Mesothelial cell of epicardium (in vitro differentiated cells): ENCODE results near the gene MAS1. TPM values are rescaled to one million over a fixed set of nuclear protein-coding genes. Genes with fewer than 3 reads are reported as not detected.
"Not testable (repeated sequence)": the region's sequence is repeated elsewhere in the genome, so short reads cannot be mapped to it uniquely, and the experiment has no call there.

Experiments
- DNase-seq, 2 experiments: peaks; one replicate each; pipeline ENCODE4 v3.0.0; 2021; ENCODE audit warnings: low spot score in 2 of 2; ENCODE audit not compliant: unreplicated experiment in 2 of 2
- H3K27ac Mint-ChIP-seq: 2 replicates; pipeline ENCODE4 v1.8.0; 2021; ENCODE audit warnings: mixed read lengths
- H3K27me3 Mint-ChIP-seq: 2 replicates; pipeline ENCODE4 v1.8.0; 2021; ENCODE audit warnings: low read depth, mixed read lengths
- H3K36me3 Mint-ChIP-seq: 2 replicates; pipeline ENCODE4 v1.8.0; 2021; ENCODE audit warnings: mixed read lengths
- H3K4me1 Mint-ChIP-seq: 2 replicates; pipeline ENCODE4 v1.8.0; 2021; ENCODE audit warnings: mixed read lengths
- H3K4me3 Mint-ChIP-seq: 2 replicates; pipeline ENCODE4 v1.8.0; 2021; ENCODE audit warnings: mild to moderate bottlenecking, moderate library complexity, mixed read lengths
- H3K9me3 Mint-ChIP-seq: 2 replicates; pipeline ENCODE4 v1.8.0; 2021; ENCODE audit warnings: mixed read lengths
- total RNA-seq: library from RNA; stranded (reverse); gene quantifications from 3 replicates; pipeline ENCODE4 v1.2.1, GENCODE V29; 2021
- TF ChIP-seq, protein P1 (sequence below): fragments of 200-600 bp; sonication (generic); IDR thresholded peaks from one replicate; pipeline ENCODE4 v1.5.0; 2021; ENCODE audit warnings: antibody characterized with exemption; ENCODE audit not compliant: unreplicated experiment

The MAS1 gene
- total RNA-seq, 1 donor from 2014 or later: not detected

DNA sequence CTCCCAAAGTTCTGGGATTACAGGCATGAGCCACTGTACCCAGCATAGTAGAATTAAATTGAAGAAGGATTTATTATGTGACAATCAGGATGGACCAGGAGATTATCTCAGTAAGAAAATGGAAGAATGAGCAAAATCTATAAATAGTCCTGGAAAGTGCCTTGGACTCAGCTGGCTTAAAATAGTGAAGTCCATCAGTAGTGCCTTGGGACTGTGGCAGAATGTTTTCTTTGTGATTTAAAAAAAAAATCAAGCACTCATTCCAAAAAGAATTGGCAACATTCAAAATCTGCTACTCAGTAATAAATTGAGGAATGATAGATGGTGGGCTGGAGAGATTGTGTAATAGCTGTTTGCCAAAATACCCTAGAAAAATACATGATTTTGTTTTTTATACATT is 37.0 kb upstream of the MAS1 start:
- Mint-ChIP-seq H3K27ac (no peak overlapping the region), H3K36me3 (no peaks in the 10 kb centered on the region), H3K4me3 (no peak overlapping the region), H3K27me3 (peaks cover 30% of the 10 kb centered on the region), H3K9me3 (peaks cover 20% of the 10 kb centered on the region), H3K4me1 (peaks cover 2% of the 10 kb centered on the region)
- DNase-seq: no peak
- TF ChIP-seq, protein P1, sequence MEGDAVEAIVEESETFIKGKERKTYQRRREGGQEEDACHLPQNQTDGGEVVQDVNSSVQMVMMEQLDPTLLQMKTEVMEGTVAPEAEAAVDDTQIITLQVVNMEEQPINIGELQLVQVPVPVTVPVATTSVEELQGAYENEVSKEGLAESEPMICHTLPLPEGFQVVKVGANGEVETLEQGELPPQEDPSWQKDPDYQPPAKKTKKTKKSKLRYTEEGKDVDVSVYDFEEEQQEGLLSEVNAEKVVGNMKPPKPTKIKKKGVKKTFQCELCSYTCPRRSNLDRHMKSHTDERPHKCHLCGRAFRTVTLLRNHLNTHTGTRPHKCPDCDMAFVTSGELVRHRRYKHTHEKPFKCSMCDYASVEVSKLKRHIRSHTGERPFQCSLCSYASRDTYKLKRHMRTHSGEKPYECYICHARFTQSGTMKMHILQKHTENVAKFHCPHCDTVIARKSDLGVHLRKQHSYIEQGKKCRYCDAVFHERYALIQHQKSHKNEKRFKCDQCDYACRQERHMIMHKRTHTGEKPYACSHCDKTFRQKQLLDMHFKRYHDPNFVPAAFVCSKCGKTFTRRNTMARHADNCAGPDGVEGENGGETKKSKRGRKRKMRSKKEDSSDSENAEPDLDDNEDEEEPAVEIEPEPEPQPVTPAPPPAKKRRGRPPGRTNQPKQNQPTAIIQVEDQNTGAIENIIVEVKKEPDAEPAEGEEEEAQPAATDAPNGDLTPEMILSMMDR: no peak

DNA sequence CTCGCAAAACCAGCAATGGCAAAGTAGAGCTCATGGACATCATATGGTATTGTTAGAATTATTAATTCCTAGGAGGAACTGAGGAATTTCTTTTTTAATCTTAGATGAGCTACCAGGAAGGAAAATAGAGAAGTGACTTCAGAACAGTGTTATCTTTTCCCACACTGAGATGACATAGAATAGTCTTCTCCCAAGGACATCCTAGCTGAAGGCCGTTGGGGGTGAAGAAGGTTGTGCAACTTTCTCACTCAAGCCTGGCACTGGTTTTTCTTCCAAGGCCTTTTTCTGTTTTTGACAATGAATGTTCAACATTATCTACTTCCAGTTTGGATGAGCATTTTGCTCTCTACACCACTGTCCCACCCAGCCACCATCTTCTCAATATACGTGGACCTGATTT is 35.8 kb upstream of the MAS1 start:
- Mint-ChIP-seq H3K4me1 (peaks cover 2% of the 10 kb centered on the region), H3K36me3 (no peaks in the 10 kb centered on the region), H3K27me3 (peaks cover 30% of the 10 kb centered on the region), H3K9me3 (peaks cover 16% of the 10 kb centered on the region), H3K4me3 (no peak overlapping the region), H3K27ac (no peak overlapping the region)
- no peak for DNase-seq
- TF ChIP-seq, protein P1: no peak

DNA sequence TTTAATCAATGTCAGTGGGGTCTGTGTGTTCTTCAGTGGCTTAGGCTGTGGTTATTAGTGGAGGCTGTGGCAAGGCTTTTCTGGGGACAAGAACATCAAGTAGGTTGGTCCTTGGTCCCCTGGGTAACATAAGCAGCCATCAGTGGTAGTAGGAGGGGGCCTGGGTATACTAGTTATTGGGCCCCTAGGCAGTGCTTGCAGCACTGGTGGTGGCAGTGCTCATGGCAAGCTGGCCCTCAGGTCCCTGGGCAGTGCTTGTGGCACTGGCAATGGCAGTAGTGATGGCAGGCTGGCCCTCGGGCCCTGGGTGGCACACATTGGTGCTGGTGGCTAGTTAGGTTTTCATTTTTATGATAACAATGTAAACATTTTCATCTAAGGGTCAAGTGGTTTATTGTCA is 32.5 kb upstream of the MAS1 start:
- Mint-ChIP-seq H3K27me3 (peaks cover 41% of the 10 kb centered on the region), H3K27ac (no peak overlapping the region), H3K36me3 (no peaks in the 10 kb centered on the region), H3K4me3 (no peak overlapping the region), H3K9me3 (peaks cover 13% of the 10 kb centered on the region), H3K4me1 (no peaks in the 10 kb centered on the region)
- DNase-seq: no peak
- TF ChIP-seq, protein P1: no peak

DNA sequence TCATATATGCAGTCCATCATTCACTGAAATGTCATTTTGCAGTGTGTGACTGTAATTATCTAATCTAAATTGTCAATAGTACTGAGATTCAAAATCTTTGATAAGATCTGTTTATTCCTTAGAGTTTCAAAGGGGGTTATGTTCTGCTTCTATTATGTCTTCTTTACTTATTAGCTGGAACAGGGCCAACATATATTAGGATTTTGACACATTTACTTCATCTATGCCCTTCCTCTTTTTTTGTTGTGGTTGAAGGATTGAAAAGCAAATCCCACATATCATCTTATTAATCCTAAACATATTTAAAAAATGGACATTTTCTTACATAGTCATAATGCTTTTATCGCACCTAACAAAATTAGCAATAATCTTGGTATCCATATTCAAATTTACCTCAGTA is 30.3 kb upstream of the MAS1 start:
- peaks cover 13% of the 10 kb centered on the region for H3K9me3 Mint-ChIP-seq
- H3K36me3 Mint-ChIP-seq: no peaks in the 10 kb centered on the region
- H3K27me3 Mint-ChIP-seq: peaks cover 33% of the 10 kb centered on the region
- no peak overlapping the region for H3K27ac Mint-ChIP-seq
- TF ChIP-seq, protein P1: no peak
- no peak for DNase-seq
- no peaks in the 10 kb centered on the region for H3K4me1 Mint-ChIP-seq
- no peak overlapping the region for H3K4me3 Mint-ChIP-seq

DNA sequence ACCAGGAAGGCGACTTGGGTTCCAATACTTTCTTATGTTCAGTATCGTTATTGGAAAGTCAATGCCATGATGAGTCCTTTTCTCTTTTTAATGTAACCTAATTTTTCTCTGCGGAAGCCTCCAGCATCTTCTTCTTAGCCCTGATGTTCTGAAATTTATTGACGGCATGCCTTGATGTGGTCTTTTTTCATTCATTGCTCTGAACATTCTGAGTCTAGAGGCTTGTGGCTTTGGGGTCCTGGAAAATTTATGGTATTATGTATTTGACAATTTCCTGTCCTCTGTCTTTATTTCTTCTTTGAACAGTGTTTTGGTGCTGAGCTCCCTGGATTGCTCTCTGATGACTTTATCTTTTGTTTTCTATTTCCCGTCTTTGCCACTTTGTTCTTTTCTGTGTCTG is 28.7 kb upstream of the MAS1 start:
- H3K27me3 Mint-ChIP-seq: peaks cover 22% of the 10 kb centered on the region

DNA sequence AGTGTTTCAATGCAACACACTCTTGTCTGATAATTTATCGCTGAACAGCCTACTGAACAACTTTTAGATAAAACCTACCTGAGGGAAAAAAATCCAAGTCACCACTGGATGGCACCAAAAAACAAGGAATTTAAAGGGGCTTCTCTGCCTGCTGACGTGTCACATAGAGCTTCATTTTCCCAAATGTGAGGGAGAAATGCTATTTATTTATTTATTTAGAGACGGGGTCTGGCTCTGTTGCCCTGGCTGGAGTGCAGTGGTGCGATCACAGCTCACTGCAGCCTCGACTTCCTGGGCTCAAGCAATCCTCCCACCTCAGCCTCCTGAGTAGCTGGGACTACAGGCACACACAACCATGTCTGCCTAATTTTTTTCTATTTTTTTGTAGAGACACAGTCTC is 27.4 kb upstream of the MAS1 start:
- not testable (repeated sequence) for DNase-seq, H3K4me1 Mint-ChIP-seq, H3K27ac Mint-ChIP-seq, H3K36me3 Mint-ChIP-seq, H3K4me3 Mint-ChIP-seq, H3K9me3 Mint-ChIP-seq
- H3K27me3 Mint-ChIP-seq: peaks cover 11% of the 10 kb centered on the region

More for the DNA sequence above, 28.7 kb upstream of the MAS1 start:
- Mint-ChIP-seq H3K36me3 (no peaks in the 10 kb centered on the region), H3K4me3 (no peak overlapping the region), H3K27ac (no peak overlapping the region), H3K9me3 (peaks cover 9% of the 10 kb centered on the region), H3K4me1 (no peaks in the 10 kb centered on the region)
- TF ChIP-seq, protein P1: no peak
- DNase-seq: no peak
